Activated T-cell treated with anti-CD3 and anti-CD28 coated beads, Interleukin-2, amount 50 U/mL, for 24 hours (primary cell): ENCODE data around the gene ZNF593OS.
A peak's percentile ranks its signal among the peaks of the same experiment; 100 is the strongest.

Experiments used
- DNase-seq: peaks from one replicate; pipeline ENCODE4 v3.0.0-alpha.2; 2020
- H3K27ac Mint-ChIP-seq: 2 replicates; pipeline ENCODE4 v1.8.0; 2020; ENCODE audit warnings: mild to moderate bottlenecking, mixed read lengths
- H3K27me3 Mint-ChIP-seq: 2 replicates; pipeline ENCODE4 v1.8.0; 2020; ENCODE audit warnings: mixed read lengths
- H3K36me3 Mint-ChIP-seq: 2 replicates; pipeline ENCODE4 v1.8.0; 2020; ENCODE audit warnings: low read depth, mixed read lengths
- H3K4me1 Mint-ChIP-seq: 2 replicates; pipeline ENCODE4 v1.8.0; 2020; ENCODE audit warnings: low read depth, mixed read lengths
- H3K4me3 Mint-ChIP-seq: 2 replicates; pipeline ENCODE4 v1.8.0; 2020; ENCODE audit warnings: mild to moderate bottlenecking, moderate library complexity, mixed read lengths
- H3K9me3 Mint-ChIP-seq: 2 replicates; pipeline ENCODE4 v1.8.0; 2020; ENCODE audit warnings: mixed read lengths

The ZNF593OS gene

GRCh38 chr1:26191739-26192138 is 20.1 kb upstream of the ZNF593OS start:
- Mint-ChIP-seq H3K4me1 (no peaks in the 10 kb centered on the region), H3K27ac (no peak overlapping the region), H3K9me3 (no peaks in the 10 kb centered on the region), H3K36me3 (no peaks in the 10 kb centered on the region), H3K4me3 (no peak overlapping the region), H3K27me3 (no peaks in the 10 kb centered on the region)
- no peak for DNase-seq

- no peak for DNase-seq
- no peaks in the 10 kb centered on the region for H3K36me3 Mint-ChIP-seq
- H3K4me1 Mint-ChIP-seq: no peaks in the 10 kb centered on the region
- no peak within 1 kb of the TSS for H3K4me3 Mint-ChIP-seq
- no peak within 1 kb of the TSS for H3K27ac Mint-ChIP-seq
- H3K27me3 Mint-ChIP-seq: no peaks in the 10 kb centered on the region
- no peaks in the 10 kb centered on the region for H3K9me3 Mint-ChIP-seq
These were observed 18.8 kb upstream of the ZNF593OS start, which contains the start of gene CATSPER4 for GRCh38 chr1:26190373-26190987. CATSPER4 (plus strand) TSS chr1:26190602; CDS start chr1:26190628, 26 bp downstream.

GRCh38 chr1:26189751-26190275 is 18.2 kb upstream of the ZNF593OS start:
- no peak for DNase-seq
- H3K27me3 Mint-ChIP-seq: no peaks in the 10 kb centered on the region
- no peaks in the 10 kb centered on the region for H3K36me3 Mint-ChIP-seq
- no peak overlapping the region for H3K27ac Mint-ChIP-seq
- no peaks in the 10 kb centered on the region for H3K4me1 Mint-ChIP-seq
- H3K9me3 Mint-ChIP-seq: no peaks in the 10 kb centered on the region
- no peak overlapping the region for H3K4me3 Mint-ChIP-seq

GRCh38 chr1:26189331-26189730 is 17.7 kb upstream of the ZNF593OS start:
- H3K4me1 Mint-ChIP-seq: no peaks in the 10 kb centered on the region
- DNase-seq: no peak
- H3K36me3 Mint-ChIP-seq: no peaks in the 10 kb centered on the region
- H3K27ac Mint-ChIP-seq: no peak overlapping the region
- no peak overlapping the region for H3K4me3 Mint-ChIP-seq
- no peaks in the 10 kb centered on the region for H3K27me3 Mint-ChIP-seq
- H3K9me3 Mint-ChIP-seq: no peaks in the 10 kb centered on the region

- no peak for DNase-seq
- H3K4me3 Mint-ChIP-seq: no peak overlapping the region
- H3K27me3 Mint-ChIP-seq: no peaks in the 10 kb centered on the region
- H3K36me3 Mint-ChIP-seq: no peaks in the 10 kb centered on the region
- H3K4me1 Mint-ChIP-seq: no peaks in the 10 kb centered on the region
- no peak overlapping the region for H3K27ac Mint-ChIP-seq
- no peaks in the 10 kb centered on the region for H3K9me3 Mint-ChIP-seq
These were observed 16.8 kb upstream of the ZNF593OS start for GRCh38 chr1:26188477-26188876.

GRCh38 chr1:26187882-26188281 is 16.2 kb upstream of the ZNF593OS start:
- Mint-ChIP-seq H3K4me3 (no peak overlapping the region), H3K4me1 (no peaks in the 10 kb centered on the region), H3K36me3 (no peaks in the 10 kb centered on the region), H3K27ac (no peak overlapping the region), H3K9me3 (no peaks in the 10 kb centered on the region), H3K27me3 (no peaks in the 10 kb centered on the region)
- DNase-seq: no peak

- Mint-ChIP-seq H3K27me3 (no peaks in the 10 kb centered on the region), H3K9me3 (no peaks in the 10 kb centered on the region), H3K27ac (no peak overlapping the region), H3K4me1 (peaks cover 5% of the 10 kb centered on the region), H3K36me3 (no peaks in the 10 kb centered on the region), H3K4me3 (no peak overlapping the region)
- DNase-seq: no peak
These were observed 13.3 kb upstream of the ZNF593OS start for GRCh38 chr1:26184883-26185282.

GRCh38 chr1:26184086-26184485 is 12.5 kb upstream of the ZNF593OS start:
- Mint-ChIP-seq H3K4me3 (no peak overlapping the region), H3K36me3 (no peaks in the 10 kb centered on the region), H3K27me3 (no peaks in the 10 kb centered on the region), H3K9me3 (no peaks in the 10 kb centered on the region), H3K4me1 (peaks cover 5% of the 10 kb centered on the region), H3K27ac (no peak overlapping the region)
- DNase-seq: no peak

GRCh38 chr1:26182383-26182696 is 10.7 kb upstream of the ZNF593OS start:
- H3K27ac Mint-ChIP-seq: no peak overlapping the region
- H3K27me3 Mint-ChIP-seq: no peaks in the 10 kb centered on the region
- peaks cover 5% of the 10 kb centered on the region for H3K4me1 Mint-ChIP-seq
- no peaks in the 10 kb centered on the region for H3K36me3 Mint-ChIP-seq
- no peak for DNase-seq
- no peaks in the 10 kb centered on the region for H3K9me3 Mint-ChIP-seq
- H3K4me3 Mint-ChIP-seq: no peak overlapping the region

- H3K27me3 Mint-ChIP-seq: no peaks in the 10 kb centered on the region
- no peaks in the 10 kb centered on the region for H3K9me3 Mint-ChIP-seq
- H3K27ac Mint-ChIP-seq: no peak overlapping the region
- H3K36me3 Mint-ChIP-seq: no peaks in the 10 kb centered on the region
- no peak for DNase-seq
- H3K4me1 Mint-ChIP-seq: peaks cover 5% of the 10 kb centered on the region
- H3K4me3 Mint-ChIP-seq: no peak overlapping the region
These were observed 10.2 kb upstream of the ZNF593OS start for GRCh38 chr1:26181586-26182382.

- no peak overlapping the region for H3K27ac Mint-ChIP-seq
- H3K4me3 Mint-ChIP-seq: no peak overlapping the region
- H3K36me3 Mint-ChIP-seq: no peaks in the 10 kb centered on the region
These were observed 8.4 kb upstream of the ZNF593OS start for GRCh38 chr1:26180010-26180506.

GRCh38 chr1:26177182-26177684 is 5.6 kb upstream of the ZNF593OS start, which contains the start of gene CNKSR1:
CNKSR1 (plus strand) TSS chr1:26177491; CDS start chr1:26177548, 57 bp downstream.
- Mint-ChIP-seq H3K36me3 (peaks cover 7% of the 10 kb centered on the region), H3K27ac (no peak within 1 kb of the TSS), H3K4me1 (peaks cover 7% of the 10 kb centered on the region), H3K27me3 (no peaks in the 10 kb centered on the region), H3K9me3 (no peaks in the 10 kb centered on the region), H3K4me3 (no peak within 1 kb of the TSS)
- DNase-seq: no peak

More at GRCh38 chr1:26180010-26180506, 8.4 kb upstream of the ZNF593OS start:
- Mint-ChIP-seq H3K9me3 (no peaks in the 10 kb centered on the region), H3K4me1 (peaks cover 5% of the 10 kb centered on the region), H3K27me3 (no peaks in the 10 kb centered on the region)
- DNase-seq: no peak

GRCh38 chr1:26175346-26175745 is 3.7 kb upstream of the ZNF593OS start:
- H3K4me1 Mint-ChIP-seq: peaks cover 11% of the 10 kb centered on the region
- no peaks in the 10 kb centered on the region for H3K9me3 Mint-ChIP-seq
- no peak overlapping the region for H3K27ac Mint-ChIP-seq
- no peak for DNase-seq
- H3K27me3 Mint-ChIP-seq: no peaks in the 10 kb centered on the region
- H3K4me3 Mint-ChIP-seq: no peak overlapping the region
- H3K36me3 Mint-ChIP-seq: peaks cover 24% of the 10 kb centered on the region

GRCh38 chr1:26170472-26170821 is 1.2 kb downstream of the ZNF593OS start:
- Mint-ChIP-seq H3K27me3 (no peaks in the 10 kb centered on the region), H3K36me3 (peaks cover 31% of the 10 kb centered on the region), H3K27ac (peak overlapping the region; percentile 95), H3K4me3 (peak overlapping the region; percentile 88), H3K4me1 (peaks cover 15% of the 10 kb centered on the region), H3K9me3 (no peaks in the 10 kb centered on the region)
- DNase-seq: no peak
